ENCODE measurements around the gene ATP7B.

ATP7B gene

DNA sequence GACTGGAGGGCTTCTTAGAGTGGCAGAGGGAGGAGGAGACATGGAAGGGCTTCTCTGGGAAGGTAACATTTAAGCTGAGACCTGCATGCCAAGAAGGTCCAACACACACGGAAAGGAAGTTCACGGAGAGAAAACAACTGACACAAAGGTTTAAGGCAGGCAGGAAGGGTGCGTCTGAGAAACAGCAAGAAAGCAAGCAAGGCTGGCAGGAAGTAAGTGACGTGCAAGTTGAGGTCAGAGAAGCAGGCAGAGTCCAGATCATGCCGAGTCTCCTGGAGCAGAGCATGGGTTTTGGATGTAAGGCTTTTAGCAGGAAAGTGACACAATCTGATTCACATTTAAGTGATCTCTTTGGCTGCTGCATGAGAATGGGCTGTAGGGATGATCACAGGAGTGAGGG is 60.5 kb downstream of the ATP7B start:
- DNase-seq (ENCODE audit: low spot score): no peak

DNA sequence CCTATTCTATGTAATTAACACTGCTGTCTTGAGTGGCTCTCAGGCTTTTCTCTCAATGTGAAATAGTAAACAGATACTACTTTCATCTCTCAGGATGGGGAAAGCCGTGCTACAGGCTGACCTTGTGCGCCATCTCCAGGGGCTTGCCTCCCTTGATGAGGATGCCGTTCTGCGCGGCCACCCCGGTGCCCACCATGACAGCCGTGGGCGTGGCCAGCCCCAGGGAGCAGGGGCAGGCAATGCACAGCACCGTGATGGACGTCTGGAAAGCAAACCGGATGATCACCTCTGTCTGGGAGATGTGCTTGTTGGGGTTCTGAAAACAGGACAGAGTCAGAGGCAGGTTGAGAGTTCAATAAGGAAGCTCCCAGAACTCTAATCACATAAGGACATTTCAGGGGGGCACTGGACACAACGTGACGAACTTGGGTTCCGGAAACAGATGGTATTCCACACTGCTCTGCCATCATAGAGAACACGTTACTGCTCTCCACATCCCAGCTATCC is 65.0 kb downstream of the ATP7B start:
- DNase-seq (ENCODE audit: low spot score): no peak

DNA sequence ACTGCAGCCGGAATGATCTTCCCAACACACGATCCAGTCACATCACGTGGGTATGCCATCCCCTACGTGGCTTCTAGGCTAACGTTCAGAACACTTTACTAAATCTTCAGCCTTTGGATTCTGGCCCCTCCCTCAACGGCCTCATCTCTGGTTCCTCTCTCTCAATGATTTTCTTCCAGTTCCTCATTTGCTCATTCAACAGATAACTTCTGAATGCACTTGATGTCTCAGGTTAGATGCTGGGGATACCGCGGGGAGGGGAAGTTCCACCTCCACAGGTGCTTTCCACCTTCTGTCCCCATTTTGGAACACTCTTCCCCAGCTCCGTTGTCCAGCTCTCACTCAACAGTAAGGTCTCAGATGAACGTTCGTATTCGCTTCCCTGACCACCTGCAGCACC is 66.1 kb downstream of the ATP7B start:
- DNase-seq (ENCODE audit: low spot score): no peak

DNA sequence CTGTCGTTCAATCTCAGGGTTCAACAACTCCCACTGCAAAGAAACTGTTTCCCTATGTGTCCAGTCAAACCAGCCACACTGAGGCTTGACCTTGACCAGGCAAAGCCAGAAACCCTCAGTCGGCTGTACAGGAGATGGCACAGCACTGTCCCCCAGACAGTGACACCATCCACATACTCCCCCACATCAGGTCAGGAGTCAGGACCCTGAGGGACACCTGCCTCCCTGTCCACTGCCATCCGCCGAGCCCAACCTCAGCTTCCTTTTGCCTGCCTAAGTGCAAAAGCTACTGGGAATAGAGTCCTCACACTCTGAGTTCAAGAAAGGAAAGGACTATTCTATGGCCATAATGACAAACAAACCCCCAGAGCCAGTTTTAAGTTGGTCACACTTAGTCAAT is 66.8 kb downstream of the ATP7B start:
- DNase-seq (ENCODE audit: low spot score): no peak

DNA sequence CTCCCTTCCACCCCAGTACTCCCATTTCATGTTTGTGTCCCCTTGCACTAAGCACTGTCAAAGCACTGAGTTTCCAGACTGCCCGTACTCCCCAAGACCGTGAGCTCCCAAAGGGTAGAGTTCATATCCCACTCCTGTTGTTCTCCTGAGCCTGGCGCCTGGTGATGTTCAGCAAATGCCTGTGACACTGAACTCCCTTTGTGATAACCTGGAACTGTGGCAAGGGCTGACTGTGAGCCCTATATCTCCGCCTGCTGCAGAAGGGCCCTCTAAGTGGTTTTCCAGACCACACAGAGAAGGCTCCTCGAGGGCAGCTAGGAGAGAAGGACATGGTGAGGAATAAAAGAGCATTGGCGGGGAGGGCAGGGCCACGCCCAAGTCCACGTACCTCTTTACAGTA is 67.5 kb downstream of the ATP7B start:
- no peak for DNase-seq (ENCODE audit: low spot score)

DNA sequence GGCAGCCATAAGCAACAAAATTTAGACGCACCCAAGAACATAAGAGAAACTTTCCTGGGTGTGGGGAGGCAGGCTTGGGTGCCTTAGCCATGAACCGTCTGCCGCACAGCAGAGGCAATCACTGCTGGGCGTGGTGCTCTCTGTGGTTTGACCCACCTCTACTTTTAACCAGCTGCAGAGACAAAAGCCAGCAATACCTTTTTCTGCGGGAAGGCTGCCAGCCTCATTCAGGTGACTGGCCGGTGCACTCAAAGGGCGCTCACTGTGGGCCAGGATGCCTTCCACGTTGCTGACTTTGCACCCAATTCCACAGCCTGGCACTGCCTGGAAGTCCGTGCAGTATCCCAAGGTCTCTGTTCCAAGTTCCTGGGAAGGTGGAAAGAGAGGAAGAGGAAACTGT is 69.1 kb downstream of the ATP7B start:
- no peak for DNase-seq (ENCODE audit: low spot score)

DNA sequence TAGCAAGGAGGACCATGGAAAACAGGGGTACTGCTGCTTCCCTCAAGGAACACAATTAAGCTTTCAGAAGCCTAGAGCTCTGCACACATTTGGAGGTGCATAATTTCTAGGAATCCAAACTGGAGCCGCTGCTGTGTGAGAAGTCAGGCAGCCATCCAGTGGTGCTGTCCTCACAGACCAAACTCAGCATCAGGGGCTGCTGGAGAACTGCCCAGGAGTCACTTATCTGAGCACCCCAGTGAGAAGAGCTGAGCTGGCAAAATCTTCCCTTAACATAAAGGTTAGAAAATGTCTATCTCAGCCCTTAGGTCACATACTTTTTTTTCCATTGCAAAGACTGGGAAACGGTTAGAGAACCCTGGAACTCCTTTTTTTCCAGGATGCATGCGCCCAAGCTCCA is 72.8 kb downstream of the ATP7B start:
- DNase-seq (ENCODE audit: low spot score): no peak

DNA sequence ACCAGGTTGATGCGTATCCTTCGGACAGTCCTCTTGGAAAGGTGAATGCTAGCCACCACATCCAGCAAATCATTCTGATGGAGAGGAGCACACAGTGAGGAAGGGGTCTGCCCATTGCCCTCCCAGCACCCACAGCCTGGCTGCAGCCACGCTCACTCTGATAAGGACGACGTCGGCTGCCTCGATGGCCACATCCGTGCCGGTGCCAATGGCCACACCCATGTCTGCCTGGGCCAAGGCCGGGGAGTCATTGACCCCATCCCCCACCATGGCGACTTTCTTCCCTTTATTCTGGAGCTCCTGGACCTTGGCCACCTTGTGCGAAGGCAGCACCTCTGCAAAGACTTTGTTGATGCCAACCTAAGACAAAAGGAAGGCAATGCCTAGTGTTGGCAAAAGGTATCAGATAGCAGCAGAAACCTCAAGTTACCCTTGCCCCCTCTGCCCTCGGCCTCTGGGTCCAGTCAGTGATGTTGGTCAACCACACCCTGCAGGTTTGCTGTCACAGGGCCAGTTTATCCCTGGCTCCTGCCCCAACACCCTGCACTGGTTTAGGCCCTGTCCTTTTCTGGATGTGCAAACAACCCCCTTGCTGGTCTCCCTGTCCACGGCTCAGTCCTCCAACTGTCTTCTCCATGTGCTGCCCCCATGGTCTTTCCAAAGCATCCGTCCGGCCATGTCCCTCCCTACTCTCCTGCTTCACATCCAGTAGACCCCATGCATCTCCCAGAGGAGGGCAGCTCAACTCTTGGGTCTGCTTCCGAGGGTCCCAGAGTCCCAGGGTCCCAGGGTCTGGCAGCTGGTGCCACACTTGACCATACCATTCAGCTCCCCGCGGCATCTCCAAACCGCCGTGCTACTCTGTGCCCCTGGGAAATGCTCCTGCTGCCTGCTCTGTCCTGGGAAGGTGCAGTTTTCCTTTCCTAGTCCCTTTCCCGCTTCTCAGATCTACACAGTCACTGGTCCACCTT is 73.6 kb downstream of the ATP7B start:
- DNase-seq (ENCODE audit: low spot score): no peak

DNA sequence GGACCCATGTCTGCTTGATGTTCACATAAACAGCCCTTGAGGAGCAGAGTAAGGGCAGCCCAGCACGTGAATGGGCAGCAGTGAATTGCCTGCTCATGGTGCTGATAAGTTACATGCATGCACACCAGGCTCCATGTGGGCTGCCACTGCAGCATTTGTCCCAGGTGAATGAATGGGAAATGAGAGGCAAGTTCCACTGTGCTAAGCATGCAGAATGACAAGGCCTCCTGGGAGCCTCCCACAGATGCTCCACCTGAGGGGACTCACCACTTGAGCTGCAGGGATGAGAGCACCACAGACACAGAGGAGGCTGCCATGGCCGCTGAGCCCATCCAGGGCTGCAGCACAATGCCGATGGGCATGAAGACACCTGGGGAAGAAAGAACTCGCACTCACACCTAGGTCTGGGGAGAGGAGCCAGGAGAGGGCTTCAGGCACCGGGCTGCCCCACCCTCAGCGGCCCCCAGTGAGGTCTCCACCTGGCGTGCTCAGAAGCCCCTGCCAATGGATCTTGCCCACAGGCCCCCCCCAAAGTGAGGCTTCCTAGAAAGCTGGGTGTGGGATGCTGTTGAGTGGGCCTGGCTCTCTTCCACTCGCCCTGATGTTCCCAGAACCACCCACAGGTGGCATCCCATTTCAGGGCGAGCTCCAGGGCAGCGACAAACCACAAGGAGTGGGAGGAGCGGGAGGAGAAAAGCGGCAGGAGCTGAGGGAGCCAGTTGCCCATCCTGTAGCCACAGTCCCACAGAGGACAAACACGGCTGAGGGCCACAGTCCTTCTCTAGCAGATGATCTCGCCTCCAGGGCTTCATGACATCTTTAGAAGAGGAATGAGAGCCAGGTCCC is 75.7 kb downstream of the ATP7B start:
- DNase-seq (ENCODE audit: low spot score): peak; percentile 21

DNA sequence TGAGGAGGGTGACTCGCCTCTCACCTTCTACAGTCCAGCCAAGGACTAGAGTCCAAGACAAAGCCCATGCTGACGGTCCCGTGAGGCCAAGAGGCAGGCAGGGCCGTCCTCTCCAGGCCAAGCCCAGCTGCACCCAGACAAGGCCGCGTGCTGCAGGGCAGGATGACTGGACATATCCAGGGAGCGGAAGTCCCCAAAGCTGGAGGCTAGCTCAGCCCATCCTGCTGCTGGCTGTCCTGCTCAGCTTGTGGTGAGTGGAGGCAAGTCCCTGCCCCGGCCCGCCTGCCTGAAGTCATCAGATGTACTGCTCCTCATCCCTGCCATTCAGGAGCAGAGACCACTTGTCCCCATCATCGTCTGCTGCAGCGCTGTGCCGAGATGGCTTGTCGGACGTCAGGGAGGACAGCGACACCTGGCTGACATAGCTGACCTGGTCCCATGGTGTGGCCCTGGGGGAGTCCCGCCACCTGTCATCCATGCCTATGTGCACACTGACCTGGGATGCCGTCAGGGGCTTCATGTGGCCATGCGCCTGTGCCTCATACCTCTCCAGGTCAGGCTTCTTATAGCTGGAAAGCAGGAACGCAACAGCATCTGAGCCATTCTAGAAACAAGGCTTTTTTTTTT is 76.7 kb downstream of the ATP7B start:
- no peak for DNase-seq (ENCODE audit: low spot score)

DNA sequence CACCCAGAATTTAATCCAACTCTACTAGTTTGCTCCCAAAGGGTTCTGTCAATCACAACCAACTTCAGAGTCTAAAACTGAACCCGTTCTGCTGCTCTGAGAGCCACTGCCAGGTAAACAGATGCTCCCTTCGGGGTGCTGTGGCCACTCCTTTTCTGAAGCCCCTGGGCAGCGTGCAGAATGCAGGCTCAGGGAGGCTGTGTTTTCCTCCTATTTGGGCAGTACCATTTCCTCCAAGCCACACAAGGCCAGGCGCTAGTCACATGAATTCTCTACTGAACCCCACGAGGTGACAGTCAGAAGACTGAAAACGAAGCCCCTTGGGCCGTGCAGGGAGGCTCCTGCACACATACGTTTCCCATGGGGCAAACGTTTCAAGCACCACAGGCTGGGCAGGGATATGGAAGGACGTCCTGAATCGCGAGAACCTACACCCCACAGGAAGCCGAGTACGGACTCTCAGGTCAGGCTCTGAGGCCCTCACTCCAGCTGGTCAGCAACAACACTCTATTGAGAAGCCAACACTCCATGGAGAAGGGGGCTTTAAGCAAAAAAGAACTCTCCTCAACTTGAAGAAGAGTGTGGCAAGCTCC is 77.7 kb downstream of the ATP7B start:
- no peak for DNase-seq (ENCODE audit: low spot score)

DNA sequence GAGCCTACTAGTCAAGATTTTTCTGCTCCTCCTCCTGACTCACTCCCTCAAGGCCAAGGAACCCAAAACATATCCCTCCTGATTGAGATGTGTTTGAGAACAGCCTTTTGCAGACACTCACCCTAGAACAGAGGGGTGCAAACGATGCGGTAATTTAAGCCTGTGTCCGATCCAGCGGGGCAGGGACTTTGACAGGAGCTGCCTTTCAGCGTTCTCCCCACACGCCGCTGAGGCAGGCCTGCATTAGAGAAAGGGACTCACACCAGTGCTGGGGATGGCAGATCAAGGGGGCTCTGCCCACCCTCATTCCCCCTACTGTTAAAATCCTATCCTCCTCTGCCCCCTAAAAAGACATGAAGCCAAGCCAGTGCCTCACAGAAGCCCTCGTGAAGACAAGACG is 79.0 kb downstream of the ATP7B start:
- no peak for DNase-seq (ENCODE audit: low spot score)

DNA sequence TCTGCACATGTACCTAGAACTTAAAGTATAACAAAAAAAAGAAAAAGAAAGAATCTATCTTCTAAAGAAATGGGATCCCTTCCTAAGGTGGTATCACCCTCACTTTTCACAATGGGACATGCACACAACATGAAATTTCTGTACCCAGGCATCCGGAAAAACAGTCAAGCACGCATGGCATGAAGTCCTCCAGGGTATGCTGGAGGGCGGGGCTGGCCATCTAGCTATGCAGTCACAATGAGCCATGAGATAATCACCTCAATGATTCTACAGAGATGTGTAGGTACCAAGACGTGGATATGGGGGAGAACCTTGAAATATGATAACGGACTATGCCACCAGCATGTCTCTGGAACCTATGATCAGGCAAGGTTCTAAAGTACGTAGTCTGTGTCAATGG is 79.6 kb downstream of the ATP7B start:
- no peak for DNase-seq (ENCODE audit: low spot score)

DNA sequence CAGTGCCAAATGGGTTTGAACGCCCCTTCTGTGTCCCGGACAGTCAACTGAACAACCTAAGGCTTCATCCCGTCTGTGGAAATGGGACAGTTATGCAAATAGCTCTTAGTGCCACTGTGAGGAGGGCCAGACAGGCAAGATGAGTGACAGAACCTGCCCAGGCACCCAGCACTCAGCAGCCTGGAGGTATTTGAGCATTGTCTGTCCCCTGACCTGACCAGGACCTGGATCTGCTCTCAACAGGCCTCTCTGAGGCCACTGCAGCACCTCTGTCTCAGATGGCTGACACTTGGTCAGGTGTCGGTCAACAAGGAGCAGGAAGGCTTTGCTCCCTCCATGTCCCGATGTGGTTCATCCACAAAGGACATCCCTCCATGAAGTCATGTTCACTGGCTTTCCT is 81.6 kb downstream of the ATP7B start:
- no peak for DNase-seq (ENCODE audit: low spot score)

DNA sequence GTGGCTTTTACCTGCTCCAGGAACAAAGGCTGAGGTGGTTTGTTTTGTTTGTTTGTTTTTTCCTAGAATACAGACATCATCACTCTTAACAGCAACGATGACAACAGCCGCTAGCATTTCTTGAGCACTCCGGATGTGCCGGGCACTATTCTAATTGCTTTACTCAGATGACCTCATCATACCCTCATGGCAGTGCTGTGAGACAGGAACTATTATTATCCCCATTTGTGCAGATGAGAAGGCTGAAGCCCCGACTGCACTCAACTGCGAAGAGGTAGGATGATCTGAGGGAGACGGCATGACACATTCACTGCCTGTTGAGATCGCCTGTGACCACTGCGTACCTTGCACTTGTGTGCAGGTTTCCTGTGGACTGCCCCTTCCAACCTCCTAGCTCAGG is 83.0 kb downstream of the ATP7B start:
- DNase-seq (ENCODE audit: low spot score): no peak

DNA sequence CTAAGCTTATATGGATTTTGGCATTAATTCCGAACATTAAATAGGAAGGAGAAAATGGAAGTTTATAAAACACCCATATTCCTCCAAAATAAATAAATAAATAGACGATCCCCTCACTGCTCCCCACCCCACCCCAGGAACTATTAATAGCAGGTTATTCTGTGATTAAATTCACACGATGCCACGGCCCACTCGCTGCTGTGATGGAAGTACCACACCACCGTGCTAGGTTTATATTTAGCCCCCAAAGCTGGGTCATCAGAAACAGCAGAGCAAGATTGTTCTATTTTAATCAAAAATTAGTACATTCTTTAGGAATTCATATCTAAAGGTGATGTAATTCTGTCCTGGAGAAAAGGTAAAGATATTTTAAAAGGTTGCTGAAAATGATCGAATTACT is 84.1 kb downstream of the ATP7B start:
- no peak for DNase-seq (ENCODE audit: low spot score)

DNA sequence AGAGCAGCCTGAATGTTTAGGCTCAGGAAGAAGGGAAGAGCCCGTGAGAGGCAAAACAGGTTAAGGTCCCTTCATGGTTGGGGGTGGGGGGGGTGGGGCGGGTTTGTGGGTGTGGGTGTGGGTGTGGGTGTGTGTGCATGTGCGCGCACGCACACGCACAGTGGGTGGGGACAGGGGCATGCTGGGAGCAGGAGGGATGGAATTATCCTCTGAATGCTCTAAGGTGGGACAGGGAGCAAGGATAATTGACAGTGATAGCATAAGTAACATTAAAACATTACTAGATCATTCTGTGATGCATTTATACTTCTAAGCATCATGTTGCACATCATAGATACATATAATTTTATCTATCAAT is 84.7 kb downstream of the ATP7B start:
- DNase-seq (ENCODE audit: low spot score): no peak

DNA sequence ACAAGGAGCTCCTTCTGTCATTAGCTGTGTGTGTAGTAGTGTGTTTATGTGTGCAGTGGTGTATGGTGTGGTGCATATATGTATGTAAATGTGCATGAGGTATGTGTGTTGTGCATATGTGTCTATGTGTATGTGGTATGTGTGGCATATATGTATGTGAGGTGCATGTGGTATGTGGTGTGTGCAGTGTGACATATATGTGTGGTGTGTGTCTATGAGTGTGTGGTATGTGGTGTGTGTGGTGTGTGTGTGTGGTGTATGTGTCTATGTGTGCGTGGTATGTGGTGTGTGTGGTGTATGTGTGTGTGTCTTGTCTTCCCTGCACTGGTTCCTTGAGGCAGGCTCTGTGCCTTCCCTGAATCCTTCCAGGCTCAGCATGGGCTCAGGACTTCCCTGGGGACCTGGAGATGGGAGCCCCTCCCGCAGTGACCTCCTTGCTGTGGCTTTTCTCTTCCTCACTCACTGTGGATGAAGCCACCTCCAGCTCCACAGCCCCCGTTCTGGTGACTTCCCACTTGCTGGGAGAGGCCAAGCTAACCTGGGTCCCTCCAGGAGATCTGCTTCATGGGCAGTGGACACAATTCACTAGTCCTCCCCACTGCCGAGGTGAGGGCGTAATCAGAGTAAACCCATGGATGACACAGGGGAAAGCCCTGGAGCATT is 85.3 kb downstream of the ATP7B start:
- no peak for DNase-seq (ENCODE audit: low spot score)

DNA sequence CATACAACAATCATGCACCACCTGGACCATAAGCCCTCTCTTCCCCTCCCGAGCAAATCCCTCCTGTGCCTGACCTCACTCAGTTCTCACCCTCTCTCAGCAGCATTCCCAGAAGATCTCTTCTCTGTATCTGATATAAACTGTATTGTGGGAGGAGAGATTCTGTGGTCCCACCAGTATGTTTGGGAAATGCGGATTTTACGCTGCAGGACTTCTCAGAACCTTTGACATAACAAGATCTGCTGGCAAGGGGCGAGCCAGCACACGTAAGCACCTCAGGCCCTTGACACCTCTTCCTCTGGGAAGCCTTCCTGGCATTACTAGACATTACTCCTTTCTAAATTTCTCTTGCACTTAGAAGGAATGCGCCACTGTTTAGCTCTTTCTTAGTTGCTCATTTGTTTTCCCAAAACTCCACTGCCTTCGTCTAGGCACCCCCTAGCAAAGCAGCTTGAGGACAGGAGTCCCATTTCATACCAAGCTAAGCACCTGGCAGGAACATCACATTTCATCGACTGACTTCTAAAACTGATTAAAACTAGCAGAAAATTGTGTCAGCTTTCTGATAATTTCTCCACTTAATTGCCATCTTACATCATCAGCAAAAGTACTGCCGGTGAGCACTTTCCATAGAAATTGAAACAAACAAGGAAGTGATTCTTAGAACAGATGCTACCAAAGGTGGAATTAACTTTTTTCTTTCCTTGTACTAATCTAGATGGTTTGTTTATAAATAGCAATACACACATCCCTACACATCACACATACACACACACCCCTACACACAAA is 86.3 kb downstream of the ATP7B start:
- no peak for DNase-seq (ENCODE audit: low spot score)

DNA sequence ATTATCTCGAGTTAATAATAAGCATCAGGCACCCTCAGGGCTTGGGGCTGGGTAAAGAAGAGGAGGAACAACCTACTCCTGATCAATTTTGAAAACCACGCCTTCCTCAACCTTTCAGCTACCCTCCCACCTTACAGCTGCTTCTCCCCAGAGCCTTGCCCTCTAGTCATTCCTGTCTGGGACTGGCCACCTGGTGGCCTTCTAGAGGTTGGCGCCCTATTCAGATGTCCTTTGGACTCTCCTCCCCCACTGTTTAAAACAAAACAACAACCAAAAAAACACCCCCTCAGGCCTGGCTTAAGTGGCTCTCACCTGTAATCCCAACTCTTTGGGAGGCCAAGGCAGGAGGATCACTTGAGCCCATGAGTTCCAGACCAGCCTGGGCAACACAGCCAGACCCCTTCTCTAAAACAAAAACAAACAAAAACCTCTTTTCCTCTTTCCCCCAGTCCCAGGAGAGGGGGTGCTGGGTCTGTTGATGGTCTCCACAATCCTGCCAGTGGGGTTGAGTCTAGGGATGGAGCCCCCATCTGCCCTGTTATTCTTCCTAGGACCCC is 87.2 kb downstream of the ATP7B start:
- peak; percentile 6 for DNase-seq (ENCODE audit: low spot score)

Measured in AG08395 (cell line).